Skin of body (tissue), 2 donors: ENCODE measurements around the gene ENTHD1. TPM values are rescaled to one million over a fixed set of nuclear protein-coding genes. Genes with fewer than 3 reads are reported as not detected.

ENCODE experiments used
- DNase-seq: peaks from one replicate; lab custom pipeline; 2025; lab: John Stamatoyannopoulos, UW
- total RNA-seq: library from RNA; depleted of rRNA; stranded (reverse); fragments of >200 nt; gene quantifications from one replicate; pipeline ENCODE4 v1.2.3, GENCODE V29; 2014

Gene ENTHD1
- not detected for total RNA-seq

GRCh38 chr22:39893526-39893925, at the start of gene ENTHD1:
ENTHD1 (minus strand) TSS chr22:39893760; CDS start chr22:39887748, 6,012 bp downstream.
- DNase-seq, result no peak

GRCh38 chr22:39943337-39943736, 49.8 kb upstream of the ENTHD1 start:
- DNase-seq, result no peak

- DNase-seq, result no peak
Observed at GRCh38 chr22:39942439-39943230, 49.1 kb upstream of the ENTHD1 start.

- no peak for DNase-seq
Observed at GRCh38 chr22:39941601-39942000, 48.0 kb upstream of the ENTHD1 start.

GRCh38 chr22:39940757-39941305, 47.3 kb upstream of the ENTHD1 start:
- DNase-seq, result no peak

- no peak for DNase-seq
Observed at GRCh38 chr22:39939830-39940229, 46.3 kb upstream of the ENTHD1 start.

GRCh38 chr22:39938509-39939111, 45.0 kb upstream of the ENTHD1 start:
- no peak for DNase-seq

- no peak for DNase-seq
Observed at GRCh38 chr22:39937906-39938305, 44.3 kb upstream of the ENTHD1 start.

GRCh38 chr22:39936523-39937145, 43.1 kb upstream of the ENTHD1 start:
- DNase-seq, result no peak

GRCh38 chr22:39935612-39936011, 42.1 kb upstream of the ENTHD1 start:
- DNase-seq, result no peak

GRCh38 chr22:39935116-39935515, 41.6 kb upstream of the ENTHD1 start:
- DNase-seq, result no peak

GRCh38 chr22:39933741-39934140, 40.2 kb upstream of the ENTHD1 start:
- no peak for DNase-seq

- DNase-seq, result no peak
Observed at GRCh38 chr22:39932918-39933649, 39.5 kb upstream of the ENTHD1 start.

GRCh38 chr22:39932166-39932565, 38.6 kb upstream of the ENTHD1 start:
- no peak for DNase-seq

- no peak for DNase-seq
Observed at GRCh38 chr22:39931251-39931650, 37.7 kb upstream of the ENTHD1 start.

- no peak for DNase-seq
Observed at GRCh38 chr22:39928536-39929520, 35.3 kb upstream of the ENTHD1 start.

GRCh38 chr22:39927544-39927943, 34.0 kb upstream of the ENTHD1 start:
- DNase-seq, result no peak

- DNase-seq, result no peak
Observed at GRCh38 chr22:39926753-39927152, 33.2 kb upstream of the ENTHD1 start.

- DNase-seq, result no peak
Observed at GRCh38 chr22:39925909-39926679, 32.5 kb upstream of the ENTHD1 start.

- no peak for DNase-seq
Observed at GRCh38 chr22:39925273-39925672, 31.7 kb upstream of the ENTHD1 start.
